Testis (tissue), 2 donors: ENCODE data around the gene MRM1.

Source experiments
- CTCF ChIP-seq, 3 experiments: fragments of 450-650 bp in 2 of 3; fragments of 200-600 bp in 1 of 3; sonication (generic) in 1 of 3; IDR thresholded peaks; one replicate each; pipeline ENCODE4 v1.5.1; 2016 to 2019; ENCODE audit warnings: antibody characterized with exemption in 3 of 3, mild to moderate bottlenecking in 2 of 3, moderate library complexity in 1 of 3
- POLR2A ChIP-seq: fragments of 450-650 bp; IDR thresholded peaks from one replicate; pipeline ENCODE4 v1.6.1; 2017; ENCODE audit warnings: antibody characterized with exemption, mild to moderate bottlenecking, moderate library complexity

- no peak for TF ChIP-seq CTCF (IDR thresholded peaks at IDR 0.05)
- no peak for TF ChIP-seq POLR2A
These were observed 10.1 kb downstream of the MRM1 start for GRCh38 chr17:36611345-36612072.
